ENCODE results near the gene EIF4G3.

EIF4G3 gene

GRCh38 chr1:21022279-21023040 is 154.2 kb downstream of the EIF4G3 start:
- DNase-seq, result peak; percentile 88

GRCh38 chr1:21021311-21021710 is 155.4 kb downstream of the EIF4G3 start:
- no peak for DNase-seq

GRCh38 chr1:21020151-21020550 is 156.5 kb downstream of the EIF4G3 start:
- no peak for DNase-seq

- no peak for DNase-seq
Measured at GRCh38 chr1:21018673-21019072, 158.0 kb downstream of the EIF4G3 start.

GRCh38 chr1:21013510-21013909 is 163.2 kb downstream of the EIF4G3 start:
- no peak for DNase-seq

- no peak for DNase-seq
Measured at GRCh38 chr1:21012937-21013336, 163.8 kb downstream of the EIF4G3 start.

- no peak for DNase-seq
Measured at GRCh38 chr1:21007876-21008275, 168.8 kb downstream of the EIF4G3 start.

GRCh38 chr1:21005466-21006239 is 171.0 kb downstream of the EIF4G3 start:
- DNase-seq, result peak; percentile 18

GRCh38 chr1:21003281-21004045 is 173.2 kb downstream of the EIF4G3 start:
- no peak for DNase-seq

GRCh38 chr1:21001042-21001441 is 175.7 kb downstream of the EIF4G3 start:
- DNase-seq, result no peak

- DNase-seq, result no peak
Measured at GRCh38 chr1:21000245-21000594, 176.5 kb downstream of the EIF4G3 start.

GRCh38 chr1:20999525-21000244 is 177.0 kb downstream of the EIF4G3 start:
- DNase-seq, result no peak

GRCh38 chr1:20998826-20999225 is 177.9 kb downstream of the EIF4G3 start:
- DNase-seq, result no peak

GRCh38 chr1:20997602-20998224 is 179.0 kb downstream of the EIF4G3 start:
- no peak for DNase-seq

- DNase-seq, result no peak
Measured at GRCh38 chr1:20996554-20996953, 180.1 kb downstream of the EIF4G3 start.

- no peak for DNase-seq
Measured at GRCh38 chr1:20993716-20994575, 182.8 kb downstream of the EIF4G3 start.

- DNase-seq, result no peak
Measured at GRCh38 chr1:20992322-20993056, 184.2 kb downstream of the EIF4G3 start.

- no peak for DNase-seq
Measured at GRCh38 chr1:20988943-20989342, 187.8 kb downstream of the EIF4G3 start.

GRCh38 chr1:20987831-20988825 is 188.6 kb downstream of the EIF4G3 start:
- no peak for DNase-seq
